ENCODE data around the gene PDIA6.

GRCh38 chr2:10830203-10830602 is 17.6 kb upstream of the PDIA6 start:
- TF ChIP-seq CTCF (IDR thresholded peaks at IDR 0.05), result no peak
- no peak for TF ChIP-seq POLR2A (IDR thresholded peaks at IDR 0.05)

All from Peyer's patch (tissue), 4 donors.